Common myeloid progenitor, CD34-positive (primary cell): ENCODE measurements around the gene LRP1B.

Experiments
- CTCF ChIA-PET: fragments of 350-600 bp; sonication (Branson Sonifier 250); formaldehyde crosslinking; loops from one replicate; lab custom pipeline; 2021; ENCODE audit warnings: antibody characterized with exemption; lab: Charles Lee
- POLR2A ChIA-PET: fragments of 350-600 bp; sonication (Branson Sonifier 250); formaldehyde crosslinking; loops from one replicate; lab custom pipeline; 2021; ENCODE audit warnings: antibody characterized with exemption; lab: Charles Lee
- DNase-seq, 3 donors: peaks; one replicate each; pipeline versions ENCODE4 v3.0.0 to v3.0.0-alpha.2; 2013
- H3K27ac ChIP-seq, 2 experiments: 1 replicate in 1 of 2; 2 replicates in 1 of 2; pipeline ENCODE4 v1.7.0; 2013; ENCODE audit warnings: inconsistent platforms in 2 of 2, low read length in 2 of 2, mild to moderate bottlenecking in 2 of 2, low read depth in 1 of 2, moderate library complexity in 1 of 2; ENCODE audit not compliant: severe bottlenecking in 2 of 2, insufficient read depth in 1 of 2, poor library complexity in 1 of 2
- H3K27me3 ChIP-seq, 5 experiments: replicated peaks in 2 of 5; 1 replicate in 3 of 5; 2 replicates in 2 of 5; pipeline versions ENCODE4 v1.6.1 to v1.7.0; 2013; ENCODE audit warnings: low read length in 4 of 5, mild to moderate bottlenecking in 2 of 5, moderate library complexity in 2 of 5, inconsistent platforms in 1 of 5; ENCODE audit not compliant: insufficient read depth in 5 of 5, control insufficient read depth in 4 of 5
- H3K36me3 ChIP-seq, 4 experiments: 1 replicate in 2 of 4; 2 replicates in 2 of 4; pipeline versions ENCODE4 v1.6.1 to v1.7.0; 2013; ENCODE audit warnings: low read length in 3 of 4, control low read depth in 1 of 4, mild to moderate bottlenecking in 1 of 4; ENCODE audit not compliant: control insufficient read depth in 4 of 4, insufficient read depth in 4 of 4
- H3K4me1 ChIP-seq, 4 experiments: 1 replicate in 3 of 4; 2 replicates in 1 of 4; pipeline versions ENCODE4 v1.6.1 to v1.7.1; 2013; ENCODE audit warnings: low read length in 3 of 4, mild to moderate bottlenecking in 3 of 4, control low read depth in 1 of 4, inconsistent platforms in 1 of 4, moderate library complexity in 1 of 4; ENCODE audit not compliant: control insufficient read depth in 4 of 4, insufficient read depth in 4 of 4; ENCODE audit errors: control extremely low read depth in 1 of 4
- H3K4me3 ChIP-seq, 7 experiments: 1 replicate in 4 of 7; 2 replicates in 3 of 7; pipeline versions ENCODE4 v1.5.1 to v1.7.0; 2013; ENCODE audit warnings: mild to moderate bottlenecking in 7 of 7, low read length in 6 of 7, moderate library complexity in 6 of 7, inconsistent platforms in 2 of 7, low read depth in 2 of 7, control low read depth in 1 of 7; ENCODE audit not compliant: insufficient read depth in 4 of 7, control insufficient read depth in 1 of 7; ENCODE audit errors: extremely low read depth in 1 of 7
- H3K9me3 ChIP-seq, 5 experiments: 1 replicate in 4 of 5; 2 replicates in 1 of 5; pipeline versions ENCODE4 v1.6.1 to v1.7.1; 2013; ENCODE audit warnings: low read length in 4 of 5, mild to moderate bottlenecking in 2 of 5, inconsistent platforms in 1 of 5, low read depth in 1 of 5, moderate library complexity in 1 of 5; ENCODE audit not compliant: control insufficient read depth in 4 of 5, insufficient read depth in 2 of 5; ENCODE audit errors: control extremely low read depth in 1 of 5
- WGBS: methylation state at CpG from one replicate; pipeline ENCODE4 v1.1.5; 2013; ENCODE audit not compliant: insufficient coverage; 5-methylcytosine and 5-hydroxymethylcytosine counted together

Gene LRP1B

DNA sequence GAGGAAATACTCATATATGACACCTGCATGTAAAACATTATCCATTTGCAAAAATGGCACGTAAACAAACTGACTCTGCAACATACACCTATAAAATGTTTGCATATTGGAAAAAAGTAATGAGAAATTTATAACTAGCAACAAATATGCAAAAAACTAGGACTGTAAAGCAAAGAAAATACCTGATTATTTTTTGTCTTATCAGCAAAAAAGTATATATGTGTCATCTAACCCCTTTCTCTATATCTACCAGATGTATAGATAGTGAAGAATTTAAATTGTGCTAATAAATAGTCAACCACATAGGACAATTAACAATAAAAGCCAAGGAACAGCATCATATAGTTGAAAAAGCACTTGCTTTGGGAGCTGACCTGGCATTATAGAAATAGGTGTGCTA lies 543.8 kb downstream of the LRP1B start:
- WGBS: no CpG with 5 or more reads among the region's 1 CpG
- H3K9me3 ChIP-seq: no peaks in the 10 kb centered on the region
- ChIA-PET CTCF (no interaction called here), POLR2A (no interaction called here)
- H3K36me3 ChIP-seq: no peaks in the 10 kb centered on the region
- no peak overlapping the region for H3K4me3 ChIP-seq
- DNase-seq: no peak
- no peaks in the 10 kb centered on the region for H3K4me1 ChIP-seq
- H3K27me3 ChIP-seq: no peaks in the 10 kb centered on the region
- H3K27ac ChIP-seq: no peak overlapping the region

DNA sequence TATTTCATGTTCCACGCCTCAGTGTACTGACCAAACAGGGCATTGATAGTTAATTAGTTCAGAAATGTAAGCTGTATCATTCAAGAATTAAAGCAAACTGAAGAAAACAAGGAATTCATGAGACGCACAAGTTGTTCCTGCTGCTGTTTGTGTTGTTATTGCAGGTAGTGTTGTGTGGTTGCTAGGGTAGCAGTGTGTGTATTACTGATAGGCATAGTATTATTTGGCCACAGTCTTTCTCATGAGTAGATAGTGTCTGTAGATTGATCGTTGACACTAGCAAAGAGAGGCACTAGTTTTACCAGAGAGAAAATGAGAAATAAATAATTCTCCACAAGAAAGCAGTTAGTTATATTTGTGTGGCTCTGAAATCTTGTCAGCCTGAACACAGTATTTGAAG lies 548.6 kb downstream of the LRP1B start:
- no peak overlapping the region for H3K27ac ChIP-seq
- 100% methylated on average over 1 of the region's 3 CpGs for WGBS
- no peak for DNase-seq
- ChIA-PET POLR2A (no interaction called here), CTCF (no interaction called here)
- no peak overlapping the region for H3K4me3 ChIP-seq
- H3K36me3 ChIP-seq: no peaks in the 10 kb centered on the region
- no peaks in the 10 kb centered on the region for H3K4me1 ChIP-seq
- no peaks in the 10 kb centered on the region for H3K9me3 ChIP-seq
- no peaks in the 10 kb centered on the region for H3K27me3 ChIP-seq

DNA sequence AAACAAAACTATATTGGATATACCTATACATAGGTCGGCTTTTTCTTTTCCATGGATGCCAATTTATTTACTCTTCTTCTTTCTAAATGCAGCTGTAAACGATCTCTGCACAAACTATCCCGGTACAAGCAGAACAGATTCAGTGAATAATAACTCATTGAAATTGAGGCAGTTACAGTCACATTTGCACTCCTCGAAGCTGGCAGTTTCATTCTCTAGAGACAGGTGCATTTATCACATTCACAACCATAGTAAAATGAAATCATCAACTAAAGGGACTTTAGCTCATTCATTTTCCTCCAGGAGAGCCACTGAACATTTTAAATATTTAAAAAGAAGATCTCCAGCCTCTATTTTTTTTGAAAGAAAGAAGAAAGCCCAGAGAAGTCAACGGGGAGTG lies 551.7 kb downstream of the LRP1B start:
- ChIA-PET CTCF (interaction anchor here (1.1 kb wide), 1 partner anchor 11 kb away, joined by 3 read pairs; no protein-coding TSS in a partner anchor), POLR2A (no interaction called here)
- Histone ChIP-seq H3K27ac (no peak overlapping the region), H3K36me3 (no peaks in the 10 kb centered on the region), H3K27me3 (no peaks in the 10 kb centered on the region), H3K4me3 (no peak overlapping the region), H3K9me3 (no peaks in the 10 kb centered on the region), H3K4me1 (no peaks in the 10 kb centered on the region)
- WGBS: 94% methylated on average over 3 of the region's 5 CpGs
- no peak for DNase-seq

DNA sequence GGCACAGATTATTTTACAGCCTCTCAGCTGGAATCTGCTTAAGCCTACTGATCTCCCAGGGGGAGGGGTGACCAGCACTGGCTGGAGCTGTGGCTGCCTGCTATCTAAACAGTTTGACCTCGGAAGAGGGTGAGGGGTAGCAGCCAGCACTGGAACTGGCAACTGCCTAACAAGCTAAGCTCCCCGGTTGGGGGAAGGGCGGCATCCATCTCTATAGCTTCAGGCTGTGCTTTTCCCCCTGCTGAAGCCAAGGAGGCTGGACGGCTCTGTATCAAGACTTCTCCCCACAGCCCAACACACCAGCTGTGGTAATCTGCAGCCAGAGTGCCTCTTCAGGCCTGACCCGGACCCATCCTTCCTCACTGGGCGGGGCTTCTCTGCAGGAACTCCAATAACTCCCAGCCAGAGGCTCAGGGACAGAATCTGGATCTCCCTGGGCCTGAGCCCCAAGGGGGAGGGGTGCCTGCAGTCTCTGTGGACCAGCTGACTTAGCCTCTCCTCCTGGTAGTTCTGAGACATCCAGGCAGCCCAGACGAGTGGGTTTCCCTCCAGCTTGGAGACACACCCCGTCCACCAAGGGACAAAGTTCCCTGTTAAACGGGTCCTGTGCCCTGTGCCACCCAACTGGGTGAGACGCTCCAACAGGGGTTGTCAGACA lies 560.2 kb downstream of the LRP1B start:
- Histone ChIP-seq H3K9me3 (peaks cover 0 to 2% (median 0%) of the 10 kb centered on the region in 5 experiments), H3K4me3 (no peak overlapping the region), H3K4me1 (no peaks in the 10 kb centered on the region), H3K27me3 (no peaks in the 10 kb centered on the region), H3K36me3 (no peaks in the 10 kb centered on the region), H3K27ac (no peak overlapping the region)
- CTCF ChIA-PET: no interaction called here
- no peak for DNase-seq
- 96% methylated on average over 5 of the region's 10 CpGs for WGBS
- POLR2A ChIA-PET: no interaction called here

DNA sequence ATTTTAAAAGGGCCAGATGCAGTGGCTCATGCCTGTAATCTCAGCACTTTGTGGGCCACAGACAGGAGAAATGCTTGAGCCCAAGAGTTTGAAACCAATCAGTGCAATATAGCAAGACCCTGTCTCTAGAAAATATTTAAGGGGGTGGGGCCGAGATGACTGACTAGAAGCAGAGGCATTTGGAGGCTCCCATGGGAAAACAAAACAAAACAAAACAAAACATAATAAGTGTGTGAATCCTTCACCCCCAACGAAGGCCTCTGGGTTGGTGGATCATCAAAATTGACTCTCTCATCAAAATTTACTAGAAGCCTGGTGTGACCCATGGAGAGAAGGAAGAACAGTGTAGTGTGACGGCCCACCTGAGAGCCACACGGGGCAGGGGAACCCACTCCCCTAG lies 560.9 kb downstream of the LRP1B start:
- H3K36me3 ChIP-seq: no peaks in the 10 kb centered on the region
- DNase-seq: no peak
- no peak overlapping the region for H3K27ac ChIP-seq
- no peak overlapping the region for H3K4me3 ChIP-seq
- ChIA-PET CTCF (no interaction called here), POLR2A (no interaction called here)
- H3K27me3 ChIP-seq: no peaks in the 10 kb centered on the region
- H3K4me1 ChIP-seq: no peaks in the 10 kb centered on the region
- H3K9me3 ChIP-seq: peaks cover 0 to 2% (median 0%) of the 10 kb centered on the region in 5 experiments
- WGBS: no CpG with 5 or more reads among the region's 4 CpGs

DNA sequence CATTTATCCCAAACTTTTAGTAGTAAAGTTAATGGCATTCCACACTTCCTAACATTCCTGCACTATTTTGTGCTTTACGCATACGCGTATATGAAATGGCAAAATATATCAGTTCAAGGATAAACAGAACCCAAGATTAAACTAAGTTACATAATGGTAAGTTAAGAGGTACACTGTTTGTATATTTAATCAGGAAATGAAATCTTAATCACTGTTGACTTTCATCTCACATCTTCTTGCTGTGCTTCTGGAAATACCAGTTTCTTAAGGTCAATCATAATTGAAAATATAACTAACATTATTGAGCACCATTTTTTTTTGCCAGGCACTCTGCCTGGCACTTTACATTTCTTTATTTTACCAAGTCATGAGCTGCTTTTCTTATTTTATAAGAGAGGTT lies 565.2 kb downstream of the LRP1B start:
- Histone ChIP-seq H3K4me3 (no peak overlapping the region), H3K36me3 (no peaks in the 10 kb centered on the region), H3K4me1 (no peaks in the 10 kb centered on the region), H3K27ac (no peak overlapping the region), H3K9me3 (no peaks in the 10 kb centered on the region), H3K27me3 (no peaks in the 10 kb centered on the region)
- ChIA-PET CTCF (interaction anchor here (1.3 kb wide), 1 partner anchor 10 kb away, joined by 3 read pairs; no protein-coding TSS in a partner anchor), POLR2A (no interaction called here)
- no CpG with 5 or more reads among the region's 3 CpGs for WGBS
- DNase-seq: no peak

DNA sequence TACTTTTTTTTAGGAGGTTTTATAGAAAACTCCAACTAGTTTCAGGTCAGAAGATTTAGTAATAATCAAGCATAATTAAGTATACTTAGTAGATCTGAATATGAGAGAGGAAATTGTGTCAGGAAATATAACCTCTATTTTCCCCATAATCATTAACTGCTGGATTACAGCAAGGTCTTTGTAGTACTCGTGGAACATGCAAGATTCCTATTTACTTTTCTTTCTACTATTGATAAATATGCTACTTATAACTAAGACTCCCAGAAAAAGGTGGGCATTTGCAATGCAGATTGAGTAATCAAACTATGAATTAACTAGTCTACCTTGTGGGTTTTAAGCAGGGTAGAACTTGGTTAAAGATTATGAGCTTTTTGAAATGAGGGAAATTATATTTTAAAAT lies 570.1 kb downstream of the LRP1B start:
- no peak overlapping the region for H3K27ac ChIP-seq
- no peak overlapping the region for H3K4me3 ChIP-seq
- ChIA-PET POLR2A (no interaction called here), CTCF (no interaction called here)
- H3K27me3 ChIP-seq: no peaks in the 10 kb centered on the region
- H3K9me3 ChIP-seq: no peaks in the 10 kb centered on the region
- DNase-seq: no peak
- WGBS: no CpG with 5 or more reads among the region's 1 CpG
- no peaks in the 10 kb centered on the region for H3K36me3 ChIP-seq
- peaks cover 1 to 18% (median 11%) of the 10 kb centered on the region in 4 experiments for H3K4me1 ChIP-seq
